SKM-1 treated with dmso at 0.1 percent for 144 hours (cell line): Measurements from ENCODE around the gene ZFR.

Experiments used
- DNase-seq: peaks from one replicate; lab custom pipeline; 2025; ENCODE audit not compliant: unreplicated experiment; lab: John Stamatoyannopoulos, UW

ZFR gene

DNA sequence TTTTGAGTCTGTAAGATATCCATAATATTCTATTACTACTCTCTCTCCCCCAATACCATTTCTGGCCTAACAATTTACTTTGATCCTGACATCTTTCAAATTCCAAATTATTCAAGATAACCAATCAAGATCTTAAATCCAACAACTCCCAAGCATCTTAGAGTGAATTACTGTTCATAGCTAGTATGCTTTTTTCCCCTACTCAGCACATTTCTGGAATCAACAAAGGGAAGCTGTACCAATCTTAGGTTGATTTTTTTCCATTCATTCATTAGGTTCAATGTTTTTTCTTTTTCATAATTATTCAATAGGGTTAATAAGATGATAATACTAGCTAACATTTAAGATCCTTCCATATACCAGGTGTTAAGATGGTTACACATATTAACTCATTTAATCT lies 81.5 kb downstream of the ZFR start:
- DNase-seq, result no peak

- DNase-seq, result no peak
These were observed 82.0 kb downstream of the ZFR start for GRCh38 chr5:32362527-32362926.

DNA sequence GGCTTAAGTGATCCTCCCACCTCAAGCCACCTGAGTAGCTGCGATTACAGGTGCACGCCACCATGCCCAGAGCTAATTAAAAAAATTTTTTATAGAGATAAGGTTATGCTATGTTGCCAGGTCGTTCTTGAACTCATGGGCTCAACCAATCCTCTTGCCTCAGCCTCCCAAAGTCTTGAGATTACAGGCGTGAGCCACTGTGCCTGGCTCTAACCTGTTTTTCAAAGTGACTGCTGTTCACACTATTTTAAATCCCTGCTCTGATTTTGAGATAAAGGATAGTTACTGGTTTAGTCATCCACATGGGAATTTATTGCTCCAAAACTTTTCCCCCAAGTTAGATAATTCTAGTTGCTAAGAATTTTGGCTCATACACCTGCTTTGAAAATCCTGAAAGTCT lies 83.6 kb downstream of the ZFR start:
- no peak for DNase-seq

DNA sequence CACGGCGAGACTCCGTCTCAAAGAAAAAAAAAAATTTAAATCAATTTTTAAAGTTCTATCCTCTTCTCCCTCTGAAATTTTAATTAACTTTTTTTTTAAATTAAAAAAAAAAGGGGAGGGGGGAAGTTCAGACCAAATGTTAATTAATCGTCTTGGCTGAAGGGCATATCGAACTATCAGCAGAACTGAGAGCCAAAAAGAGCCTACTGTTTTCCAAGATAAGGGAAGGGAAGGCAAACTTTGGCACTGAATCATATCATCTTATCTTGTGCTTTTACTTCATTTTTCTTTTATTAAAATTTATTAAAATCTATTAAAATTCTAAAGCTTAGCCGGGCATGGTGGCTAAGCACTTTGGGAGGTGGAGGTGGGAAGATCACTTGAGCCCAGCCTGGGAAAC lies 85.9 kb downstream of the ZFR start:
- DNase-seq, result no peak

DNA sequence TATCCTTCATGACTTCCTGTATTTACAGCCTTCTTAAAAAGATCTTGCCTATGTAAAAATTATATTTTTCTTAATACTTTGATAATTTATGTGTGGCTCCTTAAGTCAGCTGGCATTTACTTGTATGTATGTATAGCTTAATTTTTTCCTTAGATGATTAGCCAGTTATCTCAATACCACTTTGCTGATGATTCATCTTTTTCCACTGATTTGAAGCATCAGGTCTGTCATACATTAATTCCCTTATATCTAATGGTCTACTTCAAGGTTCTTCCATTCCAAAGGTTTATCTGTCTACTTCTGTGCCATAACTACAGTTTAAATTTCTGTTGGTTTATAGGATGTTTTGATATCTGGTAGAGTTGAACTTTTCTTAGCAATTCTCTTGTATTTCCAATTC lies 86.9 kb downstream of the ZFR start:
- DNase-seq, result no peak

GRCh38 chr5:32355686-32356085 lies 88.9 kb downstream of the ZFR start:
- no peak for DNase-seq

DNA sequence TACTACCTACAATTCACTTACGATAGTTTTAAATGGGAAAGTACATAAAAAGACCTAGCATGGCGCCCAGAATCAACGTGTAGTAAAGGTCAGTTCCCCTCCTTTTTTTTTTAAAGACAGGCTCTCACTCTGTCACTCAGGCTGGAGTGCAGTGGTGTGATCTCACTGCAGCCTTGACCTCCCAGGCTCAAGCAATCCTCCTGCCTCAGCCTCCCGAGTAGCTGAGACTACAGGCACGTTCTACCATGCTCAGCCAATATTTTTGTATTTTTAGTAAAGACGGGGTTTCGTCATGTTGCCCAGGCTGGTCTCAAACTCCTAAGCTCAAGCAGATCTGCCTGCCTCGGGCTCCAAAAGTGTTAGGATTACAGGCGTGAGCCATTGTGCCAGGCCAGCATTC lies 91.1 kb downstream of the ZFR start:
- DNase-seq, result no peak

GRCh38 chr5:32352685-32353084 lies 91.9 kb downstream of the ZFR start:
- DNase-seq, result no peak

GRCh38 chr5:32346869-32347268 lies 97.7 kb downstream of the ZFR start:
- no peak for DNase-seq

DNA sequence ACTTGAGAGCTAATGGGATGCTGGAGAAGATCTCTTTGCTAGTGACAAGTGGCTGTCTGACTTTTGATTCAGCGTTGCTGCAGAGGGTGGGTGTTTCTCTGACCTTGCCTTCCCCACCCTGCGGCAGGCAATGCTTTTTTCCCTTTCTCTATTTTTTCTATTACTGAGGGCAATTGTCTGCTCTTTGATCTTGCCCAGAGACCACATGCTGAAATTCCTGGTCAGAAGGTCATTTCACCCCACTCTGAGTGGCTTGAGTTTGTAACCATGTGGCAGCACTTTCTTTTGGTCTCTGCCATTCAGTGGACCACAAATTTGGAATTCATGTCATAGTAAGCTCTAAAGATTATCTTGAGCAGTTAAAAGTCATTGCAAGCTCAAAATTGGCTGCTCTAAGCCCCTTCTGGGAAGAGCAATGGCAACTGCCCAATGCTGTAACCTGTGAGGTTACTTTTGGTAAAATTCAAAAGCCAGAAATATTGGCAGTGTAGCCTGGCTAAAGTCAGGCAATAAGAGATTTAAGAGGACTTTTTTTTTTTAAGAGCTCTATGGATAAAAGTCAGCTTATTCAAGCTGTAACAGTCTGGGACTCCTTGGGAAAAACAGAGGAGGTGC lies 101.4 kb downstream of the ZFR start:
- DNase-seq, result no peak

DNA sequence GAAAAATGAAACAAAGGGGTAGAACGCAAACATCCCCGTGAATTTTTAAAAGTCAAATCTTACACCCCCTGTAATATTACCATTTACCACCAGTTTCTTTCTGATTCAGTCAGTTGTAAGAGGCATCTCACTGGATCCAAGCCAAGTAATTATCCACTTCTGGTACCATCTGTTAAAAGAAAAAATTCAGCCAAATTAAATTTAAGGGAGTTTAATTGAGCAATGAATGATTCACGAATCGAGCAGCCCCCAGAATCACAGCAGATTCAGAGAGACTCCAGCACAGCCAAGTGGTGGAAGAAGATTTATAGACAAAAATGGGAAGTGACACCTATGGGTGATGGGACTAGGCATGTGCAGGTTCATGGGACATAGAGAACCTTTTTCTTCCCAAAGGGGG lies 101.9 kb downstream of the ZFR start:
- DNase-seq, result no peak

DNA sequence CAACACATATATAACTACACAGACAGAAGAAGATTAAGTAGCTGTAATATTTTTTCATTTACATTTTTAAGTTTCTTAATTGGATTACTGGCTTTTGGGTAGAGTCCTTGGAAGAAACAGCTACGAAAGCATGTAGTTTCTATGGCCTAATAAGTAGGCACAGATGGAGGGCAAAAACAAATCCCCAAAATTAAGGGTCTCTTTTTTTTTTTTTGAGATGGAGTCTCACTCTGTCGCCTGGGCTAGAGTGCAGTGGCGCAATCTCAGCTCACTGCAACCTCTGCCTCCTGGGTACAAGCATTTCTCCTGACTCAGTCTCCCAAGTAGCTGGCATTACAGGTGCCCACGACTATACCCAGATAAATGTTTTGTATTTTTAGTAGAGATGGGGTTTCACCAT lies 104.7 kb downstream of the ZFR start:
- DNase-seq, result no peak

DNA sequence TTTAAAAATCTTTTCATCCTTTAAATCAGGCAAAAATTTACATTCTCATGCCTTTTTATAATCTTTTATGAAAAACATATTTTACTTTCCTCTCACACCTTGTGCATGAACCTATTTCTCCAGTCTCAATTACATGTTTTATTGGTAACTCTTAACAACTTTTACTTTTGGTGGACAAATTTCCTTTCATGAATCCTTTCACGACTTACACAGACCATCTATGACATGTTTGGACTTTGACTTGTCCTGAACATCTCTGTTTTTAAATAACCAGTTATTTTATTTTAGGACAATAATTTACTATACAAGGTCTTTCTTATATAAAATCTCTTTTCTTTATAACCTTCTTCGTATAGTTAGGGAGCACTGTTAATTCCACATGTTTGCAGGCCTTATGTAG lies 105.3 kb downstream of the ZFR start:
- DNase-seq, result no peak

DNA sequence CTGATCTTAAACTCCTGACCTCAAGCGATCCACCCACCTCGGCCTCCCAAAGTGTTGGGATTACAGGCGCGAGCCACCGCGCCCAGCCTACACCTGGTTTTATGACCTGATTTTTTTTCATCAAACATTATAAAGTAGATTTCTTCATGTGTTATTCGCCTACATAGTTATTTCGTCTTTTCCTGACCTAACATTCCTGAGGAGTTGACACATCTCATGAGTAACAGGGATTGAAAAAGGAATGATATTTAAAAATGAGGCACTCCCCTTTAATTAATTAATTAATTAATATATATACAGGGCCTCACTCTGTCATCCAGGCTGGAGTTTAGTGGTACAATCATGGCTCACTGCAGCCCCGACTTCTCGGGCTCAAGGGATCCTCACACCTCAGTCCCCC lies 111.6 kb downstream of the ZFR start:
- no peak for DNase-seq

- no peak for DNase-seq
These were observed 112.2 kb downstream of the ZFR start for GRCh38 chr5:32332361-32332760.

DNA sequence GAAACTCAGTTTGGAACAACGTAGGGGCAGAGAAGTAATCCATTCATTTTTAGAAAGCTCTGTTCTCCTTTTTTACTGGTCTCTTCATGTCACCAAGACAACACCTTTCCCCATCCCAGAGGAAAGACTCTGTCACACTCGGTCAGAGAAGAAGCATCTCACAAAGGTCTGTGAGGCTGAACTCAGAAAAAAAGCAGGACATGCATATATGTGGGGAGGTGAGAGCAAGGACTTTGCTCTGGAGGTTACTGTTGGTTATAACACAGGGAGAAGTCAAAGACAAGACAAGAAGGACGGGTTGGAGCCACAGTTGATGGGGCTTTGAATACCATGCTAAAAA lies 112.6 kb downstream of the ZFR start:
- DNase-seq, result no peak

- DNase-seq, result no peak
These were observed 113.2 kb downstream of the ZFR start for GRCh38 chr5:32331217-32331934.

DNA sequence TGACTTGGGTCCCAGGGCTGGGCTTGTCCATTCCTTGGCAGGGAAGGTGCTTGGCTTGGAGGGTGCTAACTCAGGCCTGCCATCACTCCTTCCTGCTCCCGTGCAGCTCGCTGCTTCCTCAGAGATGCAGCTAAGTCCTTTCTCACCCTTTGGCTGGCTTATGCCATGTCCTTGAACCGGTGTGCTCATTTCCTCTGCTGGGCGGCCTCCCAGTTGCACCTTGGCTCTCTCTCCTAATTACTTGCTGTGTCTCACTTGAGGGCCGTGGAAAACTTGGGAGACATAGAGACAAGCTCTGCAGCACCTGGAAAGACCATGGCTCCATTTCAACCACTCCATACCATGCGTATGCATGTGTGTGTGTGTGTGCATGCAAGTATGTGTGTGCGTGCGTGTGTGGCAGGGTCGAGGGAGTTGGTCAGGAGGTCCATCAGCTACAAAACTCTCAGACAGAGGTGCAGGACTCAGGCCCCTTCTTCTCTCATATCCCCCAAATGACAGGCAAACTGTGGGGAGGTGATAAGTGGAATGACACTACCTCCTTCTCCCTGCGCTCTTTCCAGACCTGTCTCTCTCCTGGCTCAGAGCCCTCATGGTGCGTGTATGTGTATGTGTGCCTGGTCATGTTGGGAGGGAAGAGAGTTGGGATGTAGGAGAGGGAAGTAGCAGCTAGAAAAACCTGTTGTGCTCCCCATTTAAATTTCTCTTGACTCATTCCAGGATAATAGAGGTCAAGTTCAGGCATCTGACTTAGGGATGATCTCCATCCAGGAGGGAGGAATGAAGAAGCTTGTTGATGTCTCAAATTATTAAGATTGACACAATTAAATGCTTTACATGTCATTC lies 114.2 kb downstream of the ZFR start:
- DNase-seq, result no peak

- peak; percentile 55 for DNase-seq
These were observed 115.1 kb downstream of the ZFR start for GRCh38 chr5:32329395-32329834.

DNA sequence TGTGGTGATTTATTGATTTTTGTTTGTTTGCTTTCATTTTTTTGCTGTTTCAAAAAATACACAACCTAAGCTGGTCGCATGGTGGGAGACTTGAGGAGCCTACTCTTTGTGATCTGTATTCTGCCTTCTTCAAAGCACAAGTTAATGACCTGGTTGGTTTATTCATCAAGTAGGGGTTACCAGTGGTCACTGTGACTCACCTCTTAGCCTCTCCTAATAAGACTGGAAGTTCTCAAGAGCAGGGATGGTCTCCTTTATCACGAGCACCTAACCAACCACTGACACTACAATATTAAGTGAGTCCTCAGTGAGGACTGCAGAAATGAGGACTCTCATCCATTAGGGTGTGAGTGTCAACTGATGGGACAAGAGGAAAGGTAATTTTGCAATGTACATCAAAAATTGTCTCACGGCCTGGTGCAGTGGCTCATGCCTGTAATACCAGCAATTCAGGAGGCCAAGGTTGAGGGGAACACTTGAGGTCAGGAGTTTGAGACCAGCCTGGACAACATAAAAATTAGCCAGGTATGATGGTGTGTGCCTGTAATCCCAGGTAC lies 118.2 kb downstream of the ZFR start:
- DNase-seq, result no peak

- DNase-seq, result no peak
These were observed 118.9 kb downstream of the ZFR start for GRCh38 chr5:32325616-32326015.

DNA sequence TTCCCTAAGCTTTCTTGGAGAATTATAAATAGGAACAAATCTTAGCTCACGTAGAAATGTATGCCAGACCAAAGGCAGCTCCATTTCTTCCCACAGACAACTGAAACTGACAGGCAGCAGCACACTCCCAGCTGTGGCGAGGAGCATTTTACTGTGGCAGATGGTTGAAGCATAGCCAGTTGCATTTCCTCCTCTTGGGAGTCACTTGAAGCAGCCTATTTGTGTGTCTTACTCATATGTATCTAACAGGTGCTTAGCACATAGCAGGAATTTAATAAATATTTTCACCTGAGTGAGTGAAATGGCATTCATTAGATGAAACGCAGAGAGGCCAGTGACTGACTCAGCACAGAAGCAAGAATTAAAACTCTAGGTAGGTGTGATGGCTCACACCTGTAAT lies 119.5 kb downstream of the ZFR start:
- no peak for DNase-seq
